NCI-H524 (cell line): Measurements from ENCODE around the gene BHLHE40.
A peak's percentile ranks its signal among the peaks of the same experiment; 100 is the strongest.
"Not testable (repeated sequence)": the region's sequence is repeated elsewhere in the genome, so short reads cannot be mapped to it uniquely, and the experiment has no call there.

Experiments
- DNase-seq, 2 experiments: peaks; one replicate each; lab custom pipeline; 2025; lab: John Stamatoyannopoulos, UW

The BHLHE40 gene

DNA sequence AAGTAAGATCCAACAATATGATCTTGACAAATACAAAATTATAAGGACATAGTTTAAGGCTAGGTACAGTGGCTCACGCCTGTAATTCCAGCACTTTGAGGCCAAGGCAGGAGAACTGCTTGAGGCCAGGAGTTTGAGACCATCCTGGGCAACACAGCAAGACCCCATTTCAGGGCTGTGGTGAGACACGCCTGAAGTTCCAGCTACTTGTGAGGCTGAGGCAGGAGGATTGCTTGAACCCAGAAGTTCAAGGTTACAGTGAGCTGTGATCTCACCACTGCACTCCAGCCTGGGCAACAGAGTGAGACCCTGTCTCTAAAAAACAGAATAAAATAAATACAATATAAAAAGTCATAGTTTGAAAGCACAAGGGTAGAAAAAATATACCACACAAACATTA is 17.4 kb upstream of the BHLHE40 start:
- not testable (repeated sequence) for DNase-seq

DNA sequence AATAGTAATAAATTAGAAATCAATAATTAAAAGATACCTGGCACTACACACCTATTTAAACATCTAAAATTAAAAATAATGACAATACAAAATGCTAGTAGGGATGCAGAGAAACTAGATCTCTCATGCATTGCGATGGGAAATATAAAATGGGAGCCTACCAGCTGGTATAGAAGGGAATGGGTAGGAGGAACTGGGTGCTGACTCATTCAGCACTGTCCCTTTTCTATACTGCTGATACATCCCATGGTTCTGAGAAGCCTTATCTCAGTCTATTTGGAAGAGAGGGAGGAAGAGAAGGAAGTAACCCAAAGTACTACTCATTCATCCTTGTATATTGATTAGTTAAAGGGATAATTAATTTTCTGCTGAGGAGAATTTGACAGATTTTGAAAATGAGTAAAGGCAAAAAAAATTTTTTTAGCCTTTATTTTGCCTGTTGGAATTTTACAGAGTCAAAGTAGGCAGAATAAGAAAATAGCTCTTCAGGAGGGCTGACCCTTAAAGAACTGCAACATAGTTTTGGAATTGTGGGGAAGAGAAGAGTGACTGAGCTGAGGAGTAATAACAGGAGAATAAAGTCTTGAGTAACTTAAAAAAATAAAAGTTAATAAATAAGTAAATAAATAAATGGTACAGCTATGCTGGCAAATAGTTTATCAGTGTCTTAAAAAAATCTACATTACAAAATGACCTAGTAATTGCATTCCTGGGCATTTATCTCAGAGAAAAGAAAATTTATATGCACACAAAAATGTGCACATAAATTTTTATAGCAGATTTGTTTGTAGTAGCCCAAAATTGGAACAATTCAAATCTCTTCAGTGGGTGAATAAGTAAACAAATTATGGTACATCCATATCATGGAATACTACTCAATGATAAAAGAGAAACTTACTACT is 15.3 kb upstream of the BHLHE40 start:
- DNase-seq: no peak

DNA sequence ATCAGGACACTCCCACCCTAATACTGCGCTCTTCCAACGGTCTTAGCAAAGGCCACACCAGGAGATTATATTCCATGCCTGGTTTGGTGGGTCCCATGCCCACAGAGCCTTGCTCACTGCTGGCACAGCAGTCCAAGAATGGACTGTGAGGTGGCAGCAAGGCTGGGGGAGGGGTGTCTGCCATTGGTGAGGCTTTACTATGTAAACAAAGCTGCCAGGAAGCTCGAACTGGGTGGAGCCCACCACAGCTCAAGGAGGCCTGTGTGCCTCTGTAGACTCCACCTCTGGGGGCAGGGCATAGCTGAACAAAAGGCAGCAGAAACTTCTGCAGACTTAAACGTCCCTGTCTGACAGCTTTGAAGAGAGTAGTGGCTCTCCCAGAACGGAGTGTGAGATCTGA is 13.2 kb upstream of the BHLHE40 start:
- DNase-seq: not testable (repeated sequence)

DNA sequence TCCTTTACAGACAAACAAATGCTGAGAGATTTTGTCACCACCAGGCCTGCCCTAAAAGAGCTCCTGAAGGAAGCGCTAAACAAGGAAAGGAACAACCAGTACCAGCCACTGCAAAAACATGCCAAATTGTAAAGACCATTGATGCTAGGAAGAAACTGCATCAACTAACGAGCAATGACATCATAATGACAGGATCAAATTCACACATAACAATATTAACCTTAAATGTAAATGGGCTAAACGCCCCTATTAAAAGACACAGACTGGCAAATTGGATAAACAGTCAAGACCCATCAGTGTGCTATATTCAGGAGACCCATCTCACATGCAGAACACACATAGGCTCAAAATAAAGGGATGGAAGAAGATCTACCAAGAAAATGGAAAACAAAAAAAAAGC is 11.6 kb upstream of the BHLHE40 start:
- DNase-seq: not testable (repeated sequence)

DNA sequence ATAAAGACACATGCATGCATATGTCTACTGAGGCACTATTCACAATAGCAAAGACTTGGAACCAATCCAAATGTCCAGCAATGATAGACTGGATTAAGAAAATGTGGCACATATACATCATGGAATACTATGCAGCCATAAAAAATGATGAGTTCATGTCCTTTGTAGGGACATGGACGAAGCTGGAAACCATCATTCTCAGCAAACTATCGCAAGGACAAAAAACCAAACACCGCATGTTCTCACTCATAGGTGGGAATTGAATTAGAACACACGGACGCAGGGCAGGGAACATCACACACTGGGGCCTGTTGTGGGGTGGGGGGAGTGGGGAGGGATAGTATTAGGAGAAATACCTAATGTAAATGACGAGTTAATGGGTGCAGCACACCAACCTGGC is 7.8 kb upstream of the BHLHE40 start:
- not testable (repeated sequence) for DNase-seq

DNA sequence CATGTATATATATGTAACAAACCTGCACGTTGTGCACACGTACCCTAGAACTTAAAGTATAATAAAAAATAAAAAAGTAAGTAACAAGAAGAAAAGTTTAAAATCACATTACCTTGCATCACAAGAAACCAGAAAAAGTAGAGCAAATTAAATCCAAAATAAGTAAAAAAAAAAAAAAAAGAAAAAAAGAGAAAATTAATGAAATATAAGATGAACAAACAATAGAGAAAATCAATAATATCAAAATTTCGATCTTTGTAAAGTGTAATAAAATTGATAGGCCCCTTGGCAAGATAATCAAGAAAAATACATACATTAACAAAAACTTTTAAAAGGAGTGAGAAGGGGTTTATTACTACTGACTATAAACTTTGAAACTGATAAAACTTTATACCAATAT is 7.4 kb upstream of the BHLHE40 start:
- DNase-seq: no peak

DNA sequence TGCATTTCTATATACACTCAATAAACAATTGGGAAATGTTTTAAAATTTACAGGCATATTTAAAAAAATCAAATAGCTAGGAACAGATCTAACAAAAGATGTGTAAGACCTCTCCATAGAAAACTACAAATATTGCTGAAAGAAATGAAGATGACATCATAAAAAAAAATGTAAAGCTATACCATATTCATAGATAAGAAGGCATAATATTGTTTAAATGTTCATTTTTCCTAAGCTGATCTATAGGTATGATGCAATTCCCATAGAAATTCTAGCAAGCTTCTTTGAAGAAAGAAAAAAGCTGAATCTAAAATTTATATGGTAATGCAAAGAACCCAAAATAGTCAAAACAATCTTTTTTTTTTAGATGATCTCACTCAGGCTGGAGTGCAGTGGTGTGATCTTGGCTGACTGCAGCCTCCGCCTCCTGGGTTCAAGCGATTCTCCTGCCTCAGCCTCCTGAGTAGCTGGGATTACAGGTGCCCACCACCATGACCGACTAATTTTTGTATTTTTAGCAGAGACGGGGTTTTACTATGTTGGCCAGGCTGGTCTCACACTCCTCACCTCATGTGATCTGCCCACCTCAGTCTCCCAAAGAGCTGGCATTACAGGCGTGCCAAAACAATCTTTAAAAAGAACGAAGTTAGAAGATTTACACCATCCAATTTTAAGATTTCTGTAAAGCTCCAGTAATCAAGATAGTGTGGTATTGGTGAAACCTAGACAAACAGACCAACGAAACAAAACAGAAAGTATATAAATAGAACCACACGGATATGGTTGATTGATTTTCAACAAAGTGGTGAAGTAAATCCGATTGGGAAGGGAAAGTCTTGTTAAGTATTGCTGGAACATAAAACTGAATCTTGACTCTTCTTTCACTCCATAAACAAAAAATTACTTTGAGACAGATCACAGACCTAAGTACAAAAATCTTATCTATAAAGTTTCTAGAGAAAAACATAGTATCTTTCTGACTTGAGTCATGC is 6.3 kb upstream of the BHLHE40 start:
- no peak for DNase-seq

DNA sequence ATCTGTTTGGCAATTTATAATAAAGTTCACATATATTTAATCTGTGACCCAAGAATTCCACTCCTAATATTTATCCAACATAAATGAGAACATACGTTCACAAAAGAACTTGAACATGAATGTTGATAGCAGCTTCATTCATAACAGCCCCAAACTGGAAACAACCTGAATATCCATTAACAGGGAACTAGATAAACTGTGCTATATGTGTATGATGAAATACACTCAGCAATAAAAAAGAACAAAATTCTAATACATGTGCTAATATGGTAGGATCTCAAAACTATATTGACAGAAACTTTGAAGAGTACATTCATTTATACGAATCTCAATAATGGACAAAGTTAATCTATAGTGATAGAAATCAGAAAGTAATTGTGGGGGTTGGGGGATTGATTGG is 5.1 kb upstream of the BHLHE40 start:
- DNase-seq: no peak

DNA sequence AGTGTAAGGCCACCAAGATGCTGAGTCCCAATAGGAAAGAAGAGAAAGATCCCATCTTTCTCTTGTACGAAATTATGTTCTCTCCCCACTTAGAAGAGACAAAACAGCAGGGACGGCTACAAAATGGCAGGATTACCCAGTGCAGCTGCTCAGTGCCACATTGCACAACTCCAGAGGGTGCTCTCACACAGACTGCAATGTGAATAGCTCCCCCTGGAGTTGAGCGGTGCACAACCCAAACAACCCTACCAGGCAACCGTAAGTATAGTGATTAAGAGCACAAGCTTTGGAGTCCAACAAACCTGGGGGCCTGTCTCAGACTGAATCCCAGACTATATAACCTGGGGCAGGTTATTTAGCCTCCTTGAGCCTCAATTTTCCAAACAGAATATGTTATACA is 3.1 kb upstream of the BHLHE40 start:
- peak; percentile 27 to 71 for DNase-seq

DNA sequence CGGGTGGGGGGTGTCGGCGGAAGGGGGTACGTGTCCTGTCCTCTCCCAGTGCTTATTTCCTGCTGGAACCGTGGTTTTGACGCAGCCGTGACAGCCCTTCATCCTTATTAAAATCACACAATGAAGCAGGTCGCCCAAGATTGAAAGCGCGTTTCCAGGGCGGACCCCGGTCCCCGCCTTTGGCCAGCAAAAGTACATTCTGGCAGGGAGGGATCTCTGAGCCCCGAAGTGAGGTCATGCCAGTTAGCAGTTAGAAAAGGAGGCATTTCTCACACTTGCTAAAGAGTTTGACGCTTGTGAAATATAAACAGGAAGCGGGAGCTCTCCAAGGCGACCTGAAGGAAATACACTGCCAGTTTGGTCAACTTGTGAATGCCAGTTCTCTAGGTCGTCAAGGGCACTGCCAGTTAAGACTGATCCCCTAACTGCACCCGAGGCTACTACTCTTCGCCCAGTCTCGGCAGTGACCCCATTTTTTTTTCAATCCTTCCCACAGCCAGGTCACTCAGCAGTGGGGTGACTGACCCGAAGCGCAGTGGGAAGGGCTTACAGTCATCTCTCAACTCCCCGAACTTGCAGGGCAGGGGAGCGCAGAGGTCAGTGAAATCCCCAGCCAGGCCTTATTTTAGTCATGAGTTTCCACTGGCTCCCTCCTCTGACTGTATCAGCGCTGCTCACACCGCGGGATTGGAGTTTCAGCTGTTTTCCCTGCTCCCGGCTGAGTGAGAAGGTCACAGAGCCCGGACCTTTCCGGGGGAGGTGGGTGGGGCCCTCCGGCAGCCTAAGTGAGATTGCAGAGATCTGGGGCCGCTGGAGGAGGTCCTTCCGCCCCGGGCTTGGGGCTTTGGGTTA is 2.0 kb upstream of the BHLHE40 start:
- peak in 1 of 2 experiments; percentile 38 for DNase-seq

DNA sequence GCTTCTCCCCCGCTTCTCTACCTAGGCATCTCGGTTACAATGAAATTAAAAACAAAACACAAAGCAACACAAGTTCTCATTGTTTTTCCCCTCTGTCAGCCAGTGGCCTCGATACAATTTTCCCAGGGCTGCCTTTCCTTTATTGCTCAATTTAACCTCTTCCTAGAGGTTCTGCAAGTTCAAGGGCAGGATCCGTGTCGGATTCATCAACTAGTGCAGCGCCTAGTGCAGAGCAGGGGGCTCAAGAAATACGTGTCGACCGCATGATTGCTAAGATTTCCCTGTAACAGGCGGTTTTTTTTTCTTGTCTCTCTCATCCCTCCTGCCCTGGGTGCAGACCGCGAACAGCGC is 1.4 kb upstream of the BHLHE40 start:
- no peak for DNase-seq

DNA sequence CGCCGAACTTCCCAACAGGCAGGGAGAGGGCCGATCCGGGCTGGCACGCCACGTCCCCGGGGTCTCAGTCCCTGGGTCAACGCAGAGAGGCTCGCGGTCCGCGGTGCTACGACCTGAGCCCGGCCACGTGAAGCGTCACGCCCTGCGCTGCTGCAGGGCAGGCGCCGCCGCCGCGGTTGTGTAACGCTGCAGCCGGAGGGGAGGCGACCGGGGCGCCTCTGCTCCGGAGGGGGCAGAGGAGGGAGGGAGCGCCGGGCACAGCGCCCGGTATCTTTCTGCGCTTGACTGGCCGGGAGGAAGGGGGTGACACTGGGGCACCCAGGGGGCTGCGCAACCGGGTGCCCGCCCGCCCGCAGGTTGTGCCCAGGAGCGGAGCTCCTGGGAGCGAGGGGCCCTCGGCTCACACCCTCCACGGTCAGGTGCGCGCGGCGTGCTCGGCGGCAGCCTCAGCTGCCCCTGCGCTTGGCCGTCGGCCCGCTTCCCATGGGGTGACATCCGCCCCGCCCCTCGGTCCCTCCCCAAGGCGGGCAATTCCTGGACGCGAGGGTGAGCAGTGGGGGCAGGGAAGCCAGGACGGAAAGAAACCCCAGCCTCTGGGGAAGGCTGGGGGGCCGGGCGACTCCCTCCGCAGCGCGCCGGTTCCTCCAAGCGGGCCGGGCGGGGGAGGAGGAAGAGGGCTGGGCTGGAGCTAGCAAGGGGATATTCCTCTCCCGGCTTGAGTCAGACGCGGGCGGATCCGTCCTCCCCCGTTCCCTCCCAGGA is 852 bp upstream of the BHLHE40 start:
- peak; percentile 85 to 94 for DNase-seq

DNA sequence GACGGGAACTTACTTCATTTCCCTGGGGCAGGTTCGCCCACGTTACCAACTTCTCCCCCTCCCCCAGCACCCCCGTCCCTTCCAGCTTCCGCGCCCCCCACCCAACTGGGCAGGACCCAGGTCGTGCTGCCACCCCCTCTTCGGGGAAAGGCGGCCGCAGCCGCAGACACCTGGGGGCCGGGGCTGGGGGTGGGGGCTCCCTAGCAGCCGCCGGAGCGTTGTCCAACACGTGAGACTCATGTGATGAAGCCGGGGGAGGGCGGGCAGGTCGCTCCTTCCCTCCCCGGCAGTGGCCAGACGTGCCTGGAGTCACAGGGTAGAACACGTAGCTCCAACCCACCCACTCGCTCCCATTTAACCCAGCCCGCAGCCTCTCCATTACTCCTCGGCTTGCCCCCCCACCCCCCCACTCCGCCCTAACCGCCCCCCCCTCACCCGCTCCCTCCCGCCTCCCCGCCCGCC is 240 bp upstream of the BHLHE40 start:
- peak; percentile 74 to 94 for DNase-seq

DNA sequence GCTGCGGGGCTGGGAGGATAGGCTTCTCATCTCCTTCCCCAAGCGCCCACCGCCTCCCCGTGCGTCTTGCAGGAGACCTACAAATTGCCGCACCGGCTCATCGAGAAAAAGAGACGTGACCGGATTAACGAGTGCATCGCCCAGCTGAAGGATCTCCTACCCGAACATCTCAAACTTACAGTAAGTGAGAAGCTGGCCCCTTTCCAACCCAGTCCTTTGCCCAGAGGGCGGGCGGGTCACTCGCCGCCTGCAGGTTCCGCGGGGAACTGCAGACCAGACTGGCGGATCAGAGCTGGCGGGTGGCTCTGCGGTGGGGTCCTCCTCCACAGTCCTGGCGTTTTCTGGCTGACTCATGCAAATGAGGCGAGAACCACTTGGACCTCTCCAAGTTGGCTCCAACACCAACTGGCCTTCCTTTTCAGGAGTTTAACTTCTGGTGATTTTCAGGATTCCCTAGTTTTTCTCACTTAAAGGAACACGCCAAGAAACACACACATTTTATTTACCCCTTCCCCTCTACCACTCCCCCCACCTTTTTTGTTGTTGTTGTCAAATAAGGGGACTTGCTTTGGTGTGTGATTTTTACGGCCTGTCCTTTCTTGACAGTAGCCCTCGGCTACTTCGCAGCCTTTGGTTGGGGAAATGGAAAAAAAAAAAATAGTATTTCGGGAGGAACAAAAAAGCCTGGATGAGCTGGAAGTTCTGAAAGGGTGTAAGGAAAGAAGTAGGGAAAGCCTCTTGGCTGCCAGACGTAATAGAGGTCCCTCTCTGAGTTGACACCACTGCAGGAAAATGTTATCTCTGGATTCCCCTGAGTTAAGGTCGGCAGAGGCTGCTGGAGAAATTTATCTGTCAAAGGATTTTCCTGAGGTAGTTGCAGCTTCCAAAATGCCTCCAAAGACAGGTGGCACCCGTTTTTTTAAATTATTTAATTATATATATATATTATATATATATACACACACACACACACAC is 1.3 kb downstream of the BHLHE40 start:
- peak; percentile 60 to 89 for DNase-seq

DNA sequence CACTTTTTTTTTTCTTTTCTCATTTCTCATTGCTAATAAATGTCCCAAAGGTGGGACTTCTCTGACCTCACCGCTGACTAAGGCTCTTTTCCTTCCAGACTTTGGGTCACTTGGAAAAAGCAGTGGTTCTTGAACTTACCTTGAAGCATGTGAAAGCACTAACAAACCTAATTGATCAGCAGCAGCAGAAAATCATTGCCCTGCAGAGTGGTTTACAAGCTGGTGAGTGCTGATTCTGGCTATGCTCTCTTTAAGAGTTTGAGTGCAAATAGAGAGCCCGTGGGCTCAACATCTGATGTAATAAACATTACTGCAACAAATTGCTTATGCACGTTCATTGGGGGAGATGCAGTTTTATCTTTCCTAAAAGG is 2.0 kb downstream of the BHLHE40 start:
- no peak for DNase-seq

DNA sequence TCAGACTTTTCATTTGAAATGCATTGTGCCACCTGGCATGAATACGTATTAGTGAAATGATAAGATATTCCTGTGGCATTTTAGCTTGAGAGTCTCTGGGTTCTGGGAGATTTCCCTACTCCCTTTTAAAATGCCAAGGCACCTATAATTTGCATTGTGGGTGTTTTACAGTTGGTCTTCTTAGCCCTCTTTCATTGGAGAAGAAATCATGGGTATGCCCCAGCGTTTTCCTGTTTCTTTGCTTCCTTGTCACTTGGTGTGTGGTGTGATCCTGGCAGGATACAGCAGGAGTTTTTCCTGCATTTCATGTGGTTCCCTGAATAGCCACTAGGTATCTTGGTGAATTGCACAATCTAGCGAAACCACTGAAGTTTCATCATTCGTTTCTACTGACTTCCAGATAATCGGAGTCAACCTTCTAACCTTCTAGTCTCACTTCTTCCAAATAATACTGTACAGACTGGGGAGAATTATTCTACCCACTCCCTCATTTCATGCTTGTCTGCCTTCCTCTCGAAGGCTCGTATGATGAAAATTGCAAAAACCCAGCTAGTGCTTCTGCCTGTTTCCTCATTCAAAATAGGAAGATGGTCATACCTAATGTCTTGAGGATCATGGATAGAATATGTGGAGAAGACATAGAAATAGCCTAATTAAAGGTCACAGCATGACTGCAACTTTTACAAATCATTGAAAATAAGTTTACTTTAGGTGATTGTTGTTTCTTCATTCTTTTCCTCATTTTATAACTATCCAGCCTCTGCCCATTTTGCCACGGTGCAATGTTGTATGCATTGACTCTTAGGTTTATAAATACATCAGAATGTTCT is 2.6 kb downstream of the BHLHE40 start:
- DNase-seq: peak in 1 of 2 experiments; percentile 15

DNA sequence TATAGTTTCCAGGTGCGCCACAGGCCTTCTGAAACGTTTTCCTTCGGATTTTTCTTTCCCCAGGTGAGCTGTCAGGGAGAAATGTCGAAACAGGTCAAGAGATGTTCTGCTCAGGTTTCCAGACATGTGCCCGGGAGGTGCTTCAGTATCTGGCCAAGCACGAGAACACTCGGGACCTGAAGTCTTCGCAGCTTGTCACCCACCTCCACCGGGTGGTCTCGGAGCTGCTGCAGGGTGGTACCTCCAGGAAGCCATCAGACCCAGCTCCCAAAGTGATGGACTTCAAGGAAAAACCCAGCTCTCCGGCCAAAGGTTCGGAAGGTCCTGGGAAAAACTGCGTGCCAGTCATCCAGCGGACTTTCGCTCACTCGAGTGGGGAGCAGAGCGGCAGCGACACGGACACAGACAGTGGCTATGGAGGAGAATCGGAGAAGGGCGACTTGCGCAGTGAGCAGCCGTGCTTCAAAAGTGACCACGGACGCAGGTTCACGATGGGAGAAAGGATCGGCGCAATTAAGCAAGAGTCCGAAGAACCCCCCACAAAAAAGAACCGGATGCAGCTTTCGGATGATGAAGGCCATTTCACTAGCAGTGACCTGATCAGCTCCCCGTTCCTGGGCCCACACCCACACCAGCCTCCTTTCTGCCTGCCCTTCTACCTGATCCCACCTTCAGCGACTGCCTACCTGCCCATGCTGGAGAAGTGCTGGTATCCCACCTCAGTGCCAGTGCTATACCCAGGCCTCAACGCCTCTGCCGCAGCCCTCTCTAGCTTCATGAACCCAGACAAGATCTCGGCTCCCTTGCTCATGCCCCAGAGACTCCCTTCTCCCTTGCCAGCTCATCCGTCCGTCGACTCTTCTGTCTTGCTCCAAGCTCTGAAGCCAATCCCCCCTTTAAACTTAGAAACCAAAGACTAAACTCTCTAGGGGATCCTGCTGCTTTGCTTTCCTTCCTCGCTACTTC is 3.8 kb downstream of the BHLHE40 start:
- no peak for DNase-seq
